DOHH2 (cell line): ENCODE results near the gene CHRND.

Experiments used
- H3F3A ChIP-seq: fragments of 200-600 bp; sonication (generic), shearing (Covaris generic); 2 replicates; pipeline ENCODE4 v1.6.0; 2016; ENCODE audit warnings: antibody characterized with exemption, mild to moderate bottlenecking; ENCODE audit not compliant: control insufficient read depth, insufficient read depth
- H3K27ac ChIP-seq: fragments of 200-600 bp; sonication (generic); 2 replicates; pipeline ENCODE4 v1.5.1; 2014; ENCODE audit warnings: low read depth, mild to moderate bottlenecking, low read length, moderate library complexity
- H3K27me3 ChIP-seq: fragments of 200-600 bp; sonication (generic); 2 replicates; pipeline ENCODE4 v1.6.1; 2014; ENCODE audit warnings: mild to moderate bottlenecking, low read length, mixed read lengths; ENCODE audit not compliant: control insufficient read depth
- H3K36me3 ChIP-seq: fragments of 200-600 bp; sonication (generic); 2 replicates; pipeline ENCODE4 v1.6.1; 2014; ENCODE audit warnings: mild to moderate bottlenecking, low read length, moderate library complexity, mixed read lengths; ENCODE audit not compliant: control insufficient read depth
- H3K4me1 ChIP-seq: fragments of 200-600 bp; sonication (generic); 2 replicates; pipeline ENCODE4 v1.6.1; 2014; ENCODE audit warnings: mild to moderate bottlenecking, low read length, mixed read lengths; ENCODE audit not compliant: control insufficient read depth
- H3K4me2 ChIP-seq: fragments of 200-600 bp; sonication (generic); 2 replicates; pipeline ENCODE4 v1.6.0; 2014; ENCODE audit warnings: mild to moderate bottlenecking, low read length, moderate library complexity
- H3K4me3 ChIP-seq: fragments of 200-600 bp; sonication (generic); 2 replicates; pipeline ENCODE4 v1.5.1; 2014; ENCODE audit warnings: mild to moderate bottlenecking, low read length, mixed read lengths
- H3K79me2 ChIP-seq: fragments of 200-600 bp; sonication (generic); 2 replicates; pipeline ENCODE4 v1.6.1; 2014; ENCODE audit warnings: mild to moderate bottlenecking, low read length, mixed read lengths; ENCODE audit not compliant: control insufficient read depth
- H3K9me2 ChIP-seq: fragments of 200-600 bp; sonication (generic); replicated peaks from 2 replicates; pipeline ENCODE4 v1.6.1; 2014; ENCODE audit warnings: mild to moderate bottlenecking, low read length, mixed read lengths; ENCODE audit not compliant: control insufficient read depth
- H3K9me3 ChIP-seq: fragments of 200-600 bp; sonication (generic); 2 replicates; pipeline ENCODE4 v1.6.1; 2014; ENCODE audit warnings: antibody characterized with exemption, low read length, mixed read lengths; ENCODE audit not compliant: control insufficient read depth, insufficient read depth
- H4K20me1 ChIP-seq: fragments of 200-600 bp; sonication (generic); 2 replicates; pipeline ENCODE4 v1.6.0; 2014; ENCODE audit warnings: low read depth, mild to moderate bottlenecking, antibody characterized with exemption, low read length, moderate library complexity; ENCODE audit not compliant: control insufficient read depth, insufficient read depth
- EZH2phosphoT487 ChIP-seq: fragments of 200-600 bp; sonication (generic); IDR thresholded peaks from 2 replicates; pipeline ENCODE4 v1.6.1; 2017; ENCODE audit warnings: borderline replicate concordance, mild to moderate bottlenecking, antibody characterized with exemption, low read length, moderate library complexity, mixed read lengths
- TF ChIP-seq, protein P1 (sequence below): fragments of 200-600 bp; sonication (generic); IDR thresholded peaks from one replicate; pipeline ENCODE4 v1.5.1; 2014; ENCODE audit warnings: antibody characterized with exemption, mild to moderate bottlenecking, low read depth, low read length; ENCODE audit not compliant: poor library complexity, severe bottlenecking

Gene CHRND

DNA sequence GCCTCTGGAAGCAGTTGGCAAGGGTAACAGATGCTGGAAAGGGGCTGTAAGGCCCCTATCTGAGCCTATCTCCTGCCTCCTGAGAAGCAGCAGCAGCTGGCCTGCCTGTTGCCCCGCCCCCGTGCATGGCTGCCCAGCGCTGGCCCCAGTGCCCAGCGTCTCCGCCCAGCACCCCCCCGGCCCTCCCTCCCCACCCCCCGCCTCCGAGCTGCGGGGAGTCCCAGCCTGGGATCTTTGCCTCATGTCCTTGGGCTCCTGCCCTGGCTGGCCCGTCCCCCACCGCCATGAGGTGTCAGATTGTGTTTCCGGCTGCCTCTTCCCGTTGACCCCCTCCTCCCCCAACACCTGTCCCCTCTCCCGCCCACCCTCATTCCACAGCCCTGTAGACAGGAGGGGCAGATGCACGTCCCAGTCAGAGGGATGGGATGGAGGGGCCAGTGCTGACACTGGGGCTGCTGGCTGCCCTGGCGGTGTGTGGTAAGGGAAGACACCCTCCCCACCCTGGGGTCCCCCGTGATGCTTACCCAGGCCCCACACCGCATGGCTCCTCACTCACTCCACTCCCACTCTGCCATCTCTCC, at the start of gene CHRND:
Gene CHRND, plus strand, starts transcription at position 370 of the 581 bp plus-strand sequence. Its CDS starts 56 bp downstream, at position 426.
- no peaks in the 10 kb centered on the region for H3K36me3 ChIP-seq
- no peaks in the 10 kb centered on the region for H3K79me2 ChIP-seq
- H3K4me3 ChIP-seq: no peak within 1 kb of the TSS
- H3K9me2 ChIP-seq: no peaks in the 10 kb centered on the region
- H3K4me2 ChIP-seq: no peak within 1 kb of the TSS
- H4K20me1 ChIP-seq: no peaks in the 10 kb centered on the region
- peaks cover 48% of the 10 kb centered on the region for H3K4me1 ChIP-seq
- H3K9me3 ChIP-seq: no peaks in the 10 kb centered on the region
- TF ChIP-seq, protein P1, sequence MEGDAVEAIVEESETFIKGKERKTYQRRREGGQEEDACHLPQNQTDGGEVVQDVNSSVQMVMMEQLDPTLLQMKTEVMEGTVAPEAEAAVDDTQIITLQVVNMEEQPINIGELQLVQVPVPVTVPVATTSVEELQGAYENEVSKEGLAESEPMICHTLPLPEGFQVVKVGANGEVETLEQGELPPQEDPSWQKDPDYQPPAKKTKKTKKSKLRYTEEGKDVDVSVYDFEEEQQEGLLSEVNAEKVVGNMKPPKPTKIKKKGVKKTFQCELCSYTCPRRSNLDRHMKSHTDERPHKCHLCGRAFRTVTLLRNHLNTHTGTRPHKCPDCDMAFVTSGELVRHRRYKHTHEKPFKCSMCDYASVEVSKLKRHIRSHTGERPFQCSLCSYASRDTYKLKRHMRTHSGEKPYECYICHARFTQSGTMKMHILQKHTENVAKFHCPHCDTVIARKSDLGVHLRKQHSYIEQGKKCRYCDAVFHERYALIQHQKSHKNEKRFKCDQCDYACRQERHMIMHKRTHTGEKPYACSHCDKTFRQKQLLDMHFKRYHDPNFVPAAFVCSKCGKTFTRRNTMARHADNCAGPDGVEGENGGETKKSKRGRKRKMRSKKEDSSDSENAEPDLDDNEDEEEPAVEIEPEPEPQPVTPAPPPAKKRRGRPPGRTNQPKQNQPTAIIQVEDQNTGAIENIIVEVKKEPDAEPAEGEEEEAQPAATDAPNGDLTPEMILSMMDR: no peak
- TF ChIP-seq EZH2phosphoT487: no peak
- no peak within 1 kb of the TSS for H3K27ac ChIP-seq
- peaks cover 24% of the 10 kb centered on the region for H3K27me3 ChIP-seq
- 0 out of 2 replicates have a peak, but pooled peaks cover 2% of the 10 kb centered on the region for H3F3A ChIP-seq

DNA sequence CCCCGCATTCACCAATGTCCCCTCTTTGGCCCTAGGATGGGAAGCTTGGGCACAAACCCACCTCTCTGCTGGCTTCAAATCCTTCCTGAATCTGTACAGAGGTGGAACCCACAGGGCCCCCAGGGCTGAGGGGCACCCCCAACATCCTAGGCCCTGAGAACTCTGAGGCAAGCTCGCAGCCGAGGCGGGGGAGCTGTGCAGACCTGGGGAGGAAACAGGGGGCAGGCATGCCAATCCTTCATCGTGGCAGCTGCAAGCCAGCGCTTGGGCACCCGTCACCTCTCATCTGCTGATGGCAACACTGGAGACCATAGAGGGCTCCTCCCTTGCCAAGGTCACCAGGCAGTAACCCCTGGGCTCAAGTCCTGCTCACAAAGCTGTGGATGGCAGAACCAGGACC, 49.2 kb upstream of the CHRND start:
- H3F3A ChIP-seq: no peaks in the 10 kb centered on the region
- H3K27ac ChIP-seq: no peak overlapping the region
- H3K9me3 ChIP-seq: peaks cover 9% of the 10 kb centered on the region
- H3K27me3 ChIP-seq: no peaks in the 10 kb centered on the region
- peaks cover 11% of the 10 kb centered on the region for H3K4me1 ChIP-seq
- TF ChIP-seq, protein P1: no peak
- no peak for TF ChIP-seq EZH2phosphoT487
- no peak overlapping the region for H3K4me2 ChIP-seq
- H3K4me3 ChIP-seq: no peak overlapping the region
- no peaks in the 10 kb centered on the region for H4K20me1 ChIP-seq
- H3K9me2 ChIP-seq: no peaks in the 10 kb centered on the region
- no peaks in the 10 kb centered on the region; the same call in 1 of the 2 replicates for H3K36me3 ChIP-seq
- no peaks in the 10 kb centered on the region for H3K79me2 ChIP-seq

DNA sequence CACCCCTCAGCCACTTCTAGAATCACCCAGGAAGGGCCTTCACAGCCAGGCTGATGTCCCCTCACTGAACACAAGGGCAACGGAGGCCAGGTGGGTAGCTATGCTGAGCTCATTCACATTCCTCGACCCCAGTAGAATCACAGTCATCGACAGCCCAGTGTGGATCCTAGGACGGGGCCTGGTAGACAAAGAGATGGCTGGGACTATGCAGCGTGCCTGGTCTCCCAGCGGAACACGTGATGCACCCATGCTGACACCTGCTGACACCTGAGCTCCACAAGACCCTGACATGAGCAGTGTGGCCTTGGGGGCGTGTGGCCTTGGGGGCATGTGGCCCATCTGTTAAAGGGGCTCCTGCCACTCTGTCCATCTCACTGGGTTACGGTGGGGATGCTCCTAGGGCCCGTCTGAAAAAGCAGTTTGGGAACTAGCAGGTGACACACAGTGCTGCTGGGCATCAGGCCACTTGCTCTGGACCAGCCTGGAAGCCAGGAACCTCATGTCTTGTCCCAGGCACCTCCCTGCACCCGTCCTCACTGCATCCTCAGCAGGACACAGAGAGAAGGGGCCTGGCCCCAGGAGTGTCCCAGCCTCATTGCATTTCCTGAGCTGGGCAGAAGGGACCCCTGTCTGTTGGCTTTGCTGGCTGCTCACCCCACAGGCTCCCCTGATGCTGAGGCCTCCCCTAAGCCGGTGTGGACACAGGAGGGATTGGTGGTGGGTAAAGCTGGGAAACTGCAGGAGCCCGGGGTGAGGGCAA, 48.0 kb upstream of the CHRND start:
- no peak for TF ChIP-seq EZH2phosphoT487
- TF ChIP-seq, protein P1: no peak
- Histone ChIP-seq H3K9me3 (peaks cover 2% of the 10 kb centered on the region; the same call in 1 of the 2 replicates), H3K79me2 (no peaks in the 10 kb centered on the region), H3K4me3 (no peak overlapping the region), H3K9me2 (no peaks in the 10 kb centered on the region), H3K36me3 (no peaks in the 10 kb centered on the region), H3K27ac (no peak overlapping the region), H3K4me2 (no peak overlapping the region), H3K4me1 (peaks cover 8% of the 10 kb centered on the region), H4K20me1 (no peaks in the 10 kb centered on the region), H3F3A (no peaks in the 10 kb centered on the region), H3K27me3 (no peaks in the 10 kb centered on the region)
